ENCODE data around the gene NEU2.

GRCh38 chr2:233013650-233014049 is 18.8 kb upstream of the NEU2 start:
- TF ChIP-seq, protein P1, sequence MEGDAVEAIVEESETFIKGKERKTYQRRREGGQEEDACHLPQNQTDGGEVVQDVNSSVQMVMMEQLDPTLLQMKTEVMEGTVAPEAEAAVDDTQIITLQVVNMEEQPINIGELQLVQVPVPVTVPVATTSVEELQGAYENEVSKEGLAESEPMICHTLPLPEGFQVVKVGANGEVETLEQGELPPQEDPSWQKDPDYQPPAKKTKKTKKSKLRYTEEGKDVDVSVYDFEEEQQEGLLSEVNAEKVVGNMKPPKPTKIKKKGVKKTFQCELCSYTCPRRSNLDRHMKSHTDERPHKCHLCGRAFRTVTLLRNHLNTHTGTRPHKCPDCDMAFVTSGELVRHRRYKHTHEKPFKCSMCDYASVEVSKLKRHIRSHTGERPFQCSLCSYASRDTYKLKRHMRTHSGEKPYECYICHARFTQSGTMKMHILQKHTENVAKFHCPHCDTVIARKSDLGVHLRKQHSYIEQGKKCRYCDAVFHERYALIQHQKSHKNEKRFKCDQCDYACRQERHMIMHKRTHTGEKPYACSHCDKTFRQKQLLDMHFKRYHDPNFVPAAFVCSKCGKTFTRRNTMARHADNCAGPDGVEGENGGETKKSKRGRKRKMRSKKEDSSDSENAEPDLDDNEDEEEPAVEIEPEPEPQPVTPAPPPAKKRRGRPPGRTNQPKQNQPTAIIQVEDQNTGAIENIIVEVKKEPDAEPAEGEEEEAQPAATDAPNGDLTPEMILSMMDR (conservative IDR thresholded peaks at IDR 0.05), result no peak
- TF ChIP-seq EZH2 (IDR thresholded peaks at IDR 0.05; ENCODE audit: low read depth), result no peak
